ENCODE measurements around the gene TBCB. TPM values are rescaled to one million over a fixed set of nuclear protein-coding genes. Genes with fewer than 3 reads are reported as not detected.

TBCB gene
- total RNA-seq, 1 donor from 2014 or later: 138 TPM

DNA sequence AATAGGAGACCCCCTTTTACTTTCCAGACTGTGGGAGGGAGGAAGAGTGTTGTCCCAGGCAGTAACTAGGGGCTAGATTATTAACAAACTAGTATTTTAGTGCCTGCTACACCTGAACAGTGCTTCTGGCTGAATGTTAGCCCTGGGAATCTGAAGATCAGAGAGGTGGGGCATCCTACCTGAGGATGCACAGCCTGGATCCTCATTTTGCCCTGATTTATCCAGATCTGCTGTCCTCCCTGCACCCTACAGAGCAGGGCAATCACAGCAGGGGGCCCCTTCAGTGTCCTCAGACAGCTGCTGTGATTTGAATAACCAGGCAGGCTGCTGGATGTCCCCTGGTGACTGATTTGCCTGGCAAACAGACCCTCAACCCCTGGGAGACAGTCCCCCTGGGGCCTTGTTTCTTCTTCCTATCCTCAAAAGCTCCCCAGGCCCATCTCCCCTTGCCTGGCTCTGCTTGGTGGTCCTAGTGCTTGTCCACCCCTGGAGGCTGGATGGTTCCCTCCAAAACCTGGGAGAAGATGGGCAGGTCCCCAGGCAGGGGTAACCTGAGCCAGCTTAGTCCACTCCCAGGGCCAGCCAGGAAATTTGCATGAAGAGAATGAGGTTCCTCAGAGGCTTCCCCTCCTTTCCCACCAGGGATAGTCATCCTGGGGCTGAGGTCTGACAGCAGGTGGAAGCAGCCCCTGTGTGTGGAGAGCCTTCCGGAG, 4.6 kb upstream of the TBCB start, which contains the start of gene OVOL3:
Gene OVOL3 (plus strand): TSS at position 657 of the 713 bp plus-strand sequence. CDS start 60 bp downstream, outside the sequence.
- TF ChIP-seq, protein P1, sequence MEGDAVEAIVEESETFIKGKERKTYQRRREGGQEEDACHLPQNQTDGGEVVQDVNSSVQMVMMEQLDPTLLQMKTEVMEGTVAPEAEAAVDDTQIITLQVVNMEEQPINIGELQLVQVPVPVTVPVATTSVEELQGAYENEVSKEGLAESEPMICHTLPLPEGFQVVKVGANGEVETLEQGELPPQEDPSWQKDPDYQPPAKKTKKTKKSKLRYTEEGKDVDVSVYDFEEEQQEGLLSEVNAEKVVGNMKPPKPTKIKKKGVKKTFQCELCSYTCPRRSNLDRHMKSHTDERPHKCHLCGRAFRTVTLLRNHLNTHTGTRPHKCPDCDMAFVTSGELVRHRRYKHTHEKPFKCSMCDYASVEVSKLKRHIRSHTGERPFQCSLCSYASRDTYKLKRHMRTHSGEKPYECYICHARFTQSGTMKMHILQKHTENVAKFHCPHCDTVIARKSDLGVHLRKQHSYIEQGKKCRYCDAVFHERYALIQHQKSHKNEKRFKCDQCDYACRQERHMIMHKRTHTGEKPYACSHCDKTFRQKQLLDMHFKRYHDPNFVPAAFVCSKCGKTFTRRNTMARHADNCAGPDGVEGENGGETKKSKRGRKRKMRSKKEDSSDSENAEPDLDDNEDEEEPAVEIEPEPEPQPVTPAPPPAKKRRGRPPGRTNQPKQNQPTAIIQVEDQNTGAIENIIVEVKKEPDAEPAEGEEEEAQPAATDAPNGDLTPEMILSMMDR (IDR thresholded peaks at IDR 0.05; ENCODE audit: unreplicated experiment): no peak
- no peaks in the 10 kb centered on the region for H3K9me3 Mint-ChIP-seq (ENCODE audit: low read depth)
- H3K4me3 Mint-ChIP-seq (ENCODE audit: low read depth): no peak within 1 kb of the TSS
- peaks cover 15% of the 10 kb centered on the region for H3K4me1 Mint-ChIP-seq (ENCODE audit: low read depth)
- no peak for DNase-seq (ENCODE audit: low spot score, unreplicated experiment)
- H3K27me3 Mint-ChIP-seq: no peaks in the 10 kb centered on the region
- peaks cover 6% of the 10 kb centered on the region for H3K36me3 Mint-ChIP-seq (ENCODE audit: insufficient read depth)
- H3K27ac Mint-ChIP-seq: no peak within 1 kb of the TSS

DNA sequence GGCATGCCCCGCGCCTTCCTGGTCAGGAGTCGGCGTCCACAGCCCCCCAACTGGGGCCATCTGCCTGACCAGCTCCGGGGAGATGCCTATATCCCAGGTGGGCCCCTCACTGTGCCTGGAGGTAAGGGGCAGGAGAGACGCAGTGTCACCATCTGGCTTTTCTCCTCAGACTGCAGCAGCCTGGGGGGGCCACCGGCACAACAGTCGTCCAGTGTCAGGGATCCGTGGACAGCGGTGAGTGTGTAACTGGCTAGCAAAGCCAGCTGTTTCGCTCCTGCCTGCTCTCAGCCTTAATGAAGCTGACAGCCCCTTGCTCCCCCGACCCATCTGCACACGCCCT, 4.1 kb upstream of the TBCB start:
- DNase-seq (ENCODE audit: low spot score, unreplicated experiment): no peak
- Mint-ChIP-seq H3K9me3 (ENCODE audit: low read depth) (no peaks in the 10 kb centered on the region), H3K4me3 (ENCODE audit: low read depth) (no peak overlapping the region), H3K4me1 (ENCODE audit: low read depth) (peaks cover 15% of the 10 kb centered on the region), H3K36me3 (ENCODE audit: insufficient read depth) (peaks cover 6% of the 10 kb centered on the region), H3K27me3 (no peaks in the 10 kb centered on the region), H3K27ac (no peak overlapping the region)
- TF ChIP-seq, protein P1 (IDR thresholded peaks at IDR 0.05; ENCODE audit: unreplicated experiment): no peak

DNA sequence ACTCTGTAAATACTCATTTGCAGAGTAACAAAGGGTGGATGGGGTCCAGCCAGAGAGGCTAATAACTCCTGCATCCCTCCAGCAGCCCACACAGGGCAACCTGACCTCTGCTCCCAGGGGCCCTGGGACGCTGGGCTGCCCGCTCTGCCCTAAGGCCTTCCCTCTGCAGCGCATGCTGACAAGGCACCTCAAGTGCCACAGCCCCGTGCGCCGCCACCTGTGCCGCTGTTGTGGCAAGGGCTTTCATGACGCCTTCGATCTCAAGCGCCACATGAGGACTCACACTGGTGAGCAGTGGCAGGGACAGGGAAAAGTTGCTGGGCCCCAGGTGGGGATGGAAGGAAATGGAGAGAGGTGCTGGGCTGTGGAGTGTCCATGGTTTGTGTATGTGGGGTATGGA, 2.6 kb upstream of the TBCB start:
- Mint-ChIP-seq H3K9me3 (ENCODE audit: low read depth) (no peaks in the 10 kb centered on the region), H3K27me3 (no peaks in the 10 kb centered on the region), H3K4me3 (ENCODE audit: low read depth) (peak overlapping the region; percentile 59), H3K27ac (no peak overlapping the region), H3K4me1 (ENCODE audit: low read depth) (peaks cover 18% of the 10 kb centered on the region), H3K36me3 (ENCODE audit: insufficient read depth) (peaks cover 9% of the 10 kb centered on the region)
- DNase-seq (ENCODE audit: low spot score, unreplicated experiment): no peak
- TF ChIP-seq, protein P1 (IDR thresholded peaks at IDR 0.05; ENCODE audit: unreplicated experiment): no peak

DNA sequence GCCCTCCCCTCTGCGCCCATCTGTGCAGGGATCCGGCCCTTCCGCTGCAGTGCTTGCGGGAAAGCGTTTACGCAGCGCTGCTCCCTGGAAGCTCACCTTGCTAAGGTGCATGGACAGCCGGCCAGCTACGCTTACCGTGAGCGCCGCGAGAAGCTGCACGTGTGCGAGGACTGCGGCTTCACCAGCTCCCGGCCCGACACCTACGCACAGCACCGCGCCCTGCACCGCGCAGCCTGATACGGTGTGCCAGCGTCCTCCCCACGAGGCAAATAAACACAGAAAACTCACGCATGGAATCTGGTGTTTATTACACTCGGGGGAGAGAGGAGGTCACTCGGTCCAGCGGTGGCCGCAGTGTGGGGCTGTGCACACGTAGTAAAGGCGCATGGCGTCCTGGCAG, 1.8 kb upstream of the TBCB start:
- Mint-ChIP-seq H3K27ac (peak overlapping the region; percentile 77), H3K4me3 (ENCODE audit: low read depth) (peak overlapping the region; percentile 95), H3K27me3 (no peaks in the 10 kb centered on the region), H3K9me3 (ENCODE audit: low read depth) (no peaks in the 10 kb centered on the region), H3K4me1 (ENCODE audit: low read depth) (peaks cover 18% of the 10 kb centered on the region), H3K36me3 (ENCODE audit: insufficient read depth) (peaks cover 13% of the 10 kb centered on the region)
- TF ChIP-seq, protein P1 (IDR thresholded peaks at IDR 0.05; ENCODE audit: unreplicated experiment): no peak
- DNase-seq (ENCODE audit: low spot score, unreplicated experiment): no peak

DNA sequence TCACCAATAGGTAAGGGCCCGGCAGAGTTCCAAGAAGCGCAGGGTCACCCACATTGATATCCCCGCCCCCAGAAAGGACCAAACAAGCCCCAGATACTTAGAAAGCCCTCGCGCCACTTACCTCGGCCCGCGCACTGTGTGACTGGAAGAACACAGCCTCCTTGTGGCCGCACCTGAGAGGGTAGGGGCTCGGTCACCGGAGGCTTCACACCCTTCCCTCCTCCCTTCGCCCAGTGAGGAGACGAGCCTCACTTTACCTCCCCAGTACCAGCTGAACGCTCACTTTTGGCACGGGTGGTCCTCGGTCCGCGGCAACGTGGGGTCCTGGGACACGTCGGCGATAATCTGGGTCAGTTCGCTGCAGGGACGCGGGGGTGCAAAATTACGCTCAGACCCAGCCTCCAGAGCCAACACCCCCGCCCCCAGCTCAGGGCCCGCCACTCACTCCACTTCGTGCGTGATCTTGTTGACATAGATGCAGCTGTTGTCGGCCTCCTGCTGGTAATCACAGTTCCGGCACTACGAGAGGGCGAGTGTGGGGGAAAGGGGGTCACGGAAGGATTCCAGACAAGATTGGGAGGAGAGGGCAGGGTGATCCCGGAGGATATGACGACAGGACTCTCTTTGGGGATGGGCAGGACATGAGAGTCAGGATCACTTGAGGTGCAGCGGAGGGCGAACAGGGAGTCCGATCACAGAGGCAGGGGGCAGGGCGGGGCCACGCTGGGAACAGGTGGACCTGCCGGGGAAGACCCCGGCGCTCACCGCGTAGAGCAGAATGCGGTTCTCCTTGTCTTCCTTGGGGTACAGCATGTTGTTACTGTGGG, 1.2 kb upstream of the TBCB start:
- no peaks in the 10 kb centered on the region for H3K27me3 Mint-ChIP-seq
- H3K9me3 Mint-ChIP-seq (ENCODE audit: low read depth): no peaks in the 10 kb centered on the region
- TF ChIP-seq, protein P1 (IDR thresholded peaks at IDR 0.05; ENCODE audit: unreplicated experiment): peak; percentile 27
- H3K4me3 Mint-ChIP-seq (ENCODE audit: low read depth): peak overlapping the region; percentile 95
- H3K27ac Mint-ChIP-seq: peak overlapping the region; percentile 98
- peak; percentile 44 for DNase-seq (ENCODE audit: low spot score, unreplicated experiment)
- peaks cover 13% of the 10 kb centered on the region for H3K36me3 Mint-ChIP-seq (ENCODE audit: insufficient read depth)
- peaks cover 18% of the 10 kb centered on the region for H3K4me1 Mint-ChIP-seq (ENCODE audit: low read depth)

Measured in progenitor cell of endocrine pancreas (in vitro differentiated cells).